H1 (cell line): ENCODE results near the gene CUL9. TPM values are rescaled to one million over a fixed set of nuclear protein-coding genes. Genes with fewer than 3 reads are reported as not detected.

ENCODE experiments used
- BACH1 ChIP-seq: IDR thresholded peaks from 2 replicates; pipeline ENCODE4 v1.6.1; 2012; ENCODE audit warnings: low read length, improper control_type of control experiment
- BRCA1 ChIP-seq: IDR thresholded peaks from 2 replicates; pipeline ENCODE4 v1.6.1; 2012; ENCODE audit warnings: low read depth, low read length, improper control_type of control experiment
- CBX8 ChIP-seq: fragments of 300-800, 300-1000 bp; sonication (generic); IDR thresholded peaks from 2 replicates; pipeline ENCODE4 v1.7.1; 2016; ENCODE audit warnings: low read depth, low read length, borderline replicate concordance
- CHD1 ChIP-seq: IDR thresholded peaks from 2 replicates; pipeline ENCODE4 v1.6.1; 2012; ENCODE audit warnings: low read depth, low read length, improper control_type of control experiment
- CREB1 ChIP-seq: IDR thresholded peaks from 2 replicates; pipeline ENCODE4 v1.6.1; 2012; ENCODE audit warnings: inconsistent platforms
- EGR1 ChIP-seq: IDR thresholded peaks from 2 replicates; pipeline ENCODE4 v1.6.1; 2011; ENCODE audit warnings: low read depth, low read length, borderline replicate concordance
- KDM4A ChIP-seq: IDR thresholded peaks from one replicate; pipeline ENCODE4 v1.7.1; 2012; ENCODE audit warnings: low read depth, mild to moderate bottlenecking, moderate library complexity, low read length, inconsistent platforms; ENCODE audit not compliant: severe bottlenecking
- MAFK ChIP-seq: IDR thresholded peaks from 2 replicates; pipeline ENCODE4 v1.6.1; 2012; ENCODE audit warnings: low read depth, mild to moderate bottlenecking, improper control_type of control experiment, low read length
- NRF1 ChIP-seq: IDR thresholded peaks from 2 replicates; pipeline ENCODE4 v1.6.1; 2011; ENCODE audit warnings: mild to moderate bottlenecking, low read depth, low read length, improper control_type of control experiment
- POLR2A ChIP-seq, 2 experiments: IDR thresholded peaks; 1 replicate in 1 of 2; 2 replicates in 1 of 2; pipeline ENCODE4 v1.6.1; 2011; ENCODE audit warnings: low read depth in 2 of 2, low read length in 2 of 2, mild to moderate bottlenecking in 2 of 2; ENCODE audit errors: control extremely low read depth in 1 of 2
- RAD21 ChIP-seq, 2 experiments: IDR thresholded peaks in 1 of 2; conservative IDR thresholded peaks in 1 of 2; 2 replicates each; pipeline ENCODE4 v1.6.1; 2011; ENCODE audit warnings: low read depth in 2 of 2, low read length in 2 of 2, improper control_type of control experiment in 1 of 2, inconsistent platforms in 1 of 2, mild to moderate bottlenecking in 1 of 2, moderate library complexity in 1 of 2
- RBBP5 ChIP-seq: IDR thresholded peaks from 2 replicates; pipeline ENCODE4 v1.7.1; 2012; ENCODE audit warnings: low read depth, mild to moderate bottlenecking, inconsistent platforms, low read length, moderate library complexity, borderline replicate concordance
- RFX5 ChIP-seq: IDR thresholded peaks from 2 replicates; pipeline ENCODE4 v1.6.1; 2011; ENCODE audit warnings: low read depth, low read length, improper control_type of control experiment, borderline replicate concordance
- RXRA ChIP-seq: IDR thresholded peaks from 2 replicates; pipeline ENCODE4 v1.6.1; 2011; ENCODE audit warnings: low read depth, mild to moderate bottlenecking, low read length, moderate library complexity; ENCODE audit not compliant: insufficient read depth
- SIN3A ChIP-seq, 2 experiments: IDR thresholded peaks in 1 of 2; conservative IDR thresholded peaks in 1 of 2; 2 replicates each; pipeline ENCODE4 v1.6.1; 2011 to 2012; ENCODE audit warnings: low read length in 2 of 2, improper control_type of control experiment in 1 of 2, low read depth in 1 of 2, mild to moderate bottlenecking in 1 of 2
- SIX5 ChIP-seq: IDR thresholded peaks from 2 replicates; pipeline ENCODE4 v1.6.1; 2011; ENCODE audit warnings: mild to moderate bottlenecking, low read depth, low read length
- SP4 ChIP-seq: IDR thresholded peaks from 2 replicates; pipeline ENCODE4 v1.6.1; 2012; ENCODE audit warnings: low read length, inconsistent platforms
- SUZ12 ChIP-seq: fragments of 200-600 bp; sonication (generic); IDR thresholded peaks from 2 replicates; pipeline ENCODE4 v1.6.1; 2012; ENCODE audit warnings: mild to moderate bottlenecking, inconsistent platforms, low read length, moderate library complexity, mixed read lengths
- TBP ChIP-seq: IDR thresholded peaks from 2 replicates; pipeline ENCODE4 v1.6.1; 2011; ENCODE audit warnings: low read depth, low read length, improper control_type of control experiment
- TEAD4 ChIP-seq: IDR thresholded peaks from 2 replicates; pipeline ENCODE4 v1.6.1; 2012; ENCODE audit warnings: low read depth, low read length, inconsistent platforms, mixed read lengths
- USF2 ChIP-seq: IDR thresholded peaks from 2 replicates; pipeline ENCODE4 v1.6.1; 2011; ENCODE audit warnings: low read length, improper control_type of control experiment
- YY1 ChIP-seq: IDR thresholded peaks from 2 replicates; pipeline ENCODE4 v1.6.1; 2011; ENCODE audit warnings: low read depth, mild to moderate bottlenecking, low read length
- polyA plus RNA-seq, 7 experiments: library from polyadenylated mRNA; depleted of rRNA in 3 of 7; stranded (reverse) in 5 of 7; unstranded in 2 of 7; fragments of >200 nt in 5 of 7; fragments of 200-250 nt in 2 of 7; gene quantifications; 1 replicate in 5 of 7; 2 replicates in 1 of 7; 4 replicates in 1 of 7; pipeline versions ENCODE4 v1.2.1 to v1.2.3, GENCODE V29; 2011 to 2013; ENCODE audit warnings: missing spikeins in 2 of 7, mixed read lengths in 2 of 7
- total RNA-seq: library from RNA; stranded (reverse); fragmentation: NEBNext Ultra II Directional; extraction: Animal tissue kit (Norgen Biotek cat#: 25700); gene quantifications from 2 replicates; pipeline ENCODE4 v1.2.1, GENCODE V29; 2021

CUL9 gene
- total and polyA plus RNA-seq, 2 of the 8 experiments (the other 6 are each of a cell fraction or from before 2014, with no cell fraction given) = 7.7 to 9.8 TPM

DNA sequence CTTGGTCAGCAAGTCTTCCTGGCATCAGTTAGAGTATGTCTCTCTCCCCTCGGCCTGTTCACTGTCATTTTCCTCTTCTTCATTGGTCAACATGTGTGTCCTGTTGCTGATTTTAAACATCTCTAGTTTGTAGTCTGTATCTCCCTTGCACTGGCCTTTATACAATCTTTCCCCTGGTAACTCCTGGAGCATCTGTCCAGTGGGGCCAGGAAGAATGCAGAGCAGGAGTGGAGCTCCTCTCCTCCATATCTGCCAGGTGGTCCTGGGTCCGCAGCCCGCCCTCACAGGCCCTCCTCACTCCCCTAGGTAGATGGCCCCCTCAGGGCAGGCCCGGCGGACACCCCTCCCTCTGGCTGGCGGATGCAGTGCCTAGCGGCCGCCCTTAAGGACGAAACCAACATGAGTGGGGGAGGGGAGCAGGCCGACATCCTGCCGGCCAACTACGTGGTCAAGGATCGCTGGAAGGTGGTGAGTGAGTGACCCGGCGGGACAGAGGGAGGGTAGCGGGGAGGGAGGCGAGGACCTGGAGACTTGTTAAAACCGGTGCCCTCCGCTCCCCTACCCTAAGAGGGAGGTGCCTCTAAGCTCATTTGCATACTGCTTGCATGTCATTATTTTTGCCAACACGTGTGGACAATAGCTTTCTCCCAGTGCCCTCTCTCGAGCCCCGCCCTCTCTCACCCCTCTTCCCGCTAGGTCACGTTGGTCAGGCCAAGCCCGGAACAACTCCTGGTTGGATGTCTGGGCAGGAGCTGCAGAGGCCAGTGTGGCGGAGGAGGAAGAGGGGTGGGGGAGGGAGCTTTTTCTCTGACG lies 64.5 kb downstream of the CUL9 start (continued):
- TF ChIP-seq USF2 = peak; percentile 55; the same call in 1 of the 2 replicates
- peak in 1 of 2 experiments; percentile 0; a peak in 1 of 4 replicates for TF ChIP-seq RAD21 (IDR thresholded peaks at IDR 0.05 in 1 of 2, conservative IDR thresholded peaks at IDR 0.05 in 1 of 2; ENCODE audit: low read depth in 2 of 2, low read length in 2 of 2)
- TF ChIP-seq CHD1 = peak; percentile 56; the same call in 1 of the 2 replicates
- TF ChIP-seq BRCA1 = no peak
- peak; percentile 21 for TF ChIP-seq CREB1
- no peak for TF ChIP-seq NRF1
- no peak for TF ChIP-seq TEAD4
- TF ChIP-seq CBX8 = no peak
- TF ChIP-seq RBBP5 = peak; percentile 66
- no peak; the same call in 1 of the 2 replicates for TF ChIP-seq YY1
- TF ChIP-seq EGR1 = no peak
- no peak for TF ChIP-seq SIX5
- 0 out of 2 replicates have a peak, but pooled peaks have one; percentile 33 for TF ChIP-seq SP4
- TF ChIP-seq SUZ12 = no peak
- TF ChIP-seq POLR2A (IDR thresholded peaks at IDR 0.05; ENCODE audit: control extremely low read depth in 1 of 2, low read depth in 2 of 2, low read length in 2 of 2) = peak in 1 of 2 experiments; percentile 77; a peak in 1 of 3 replicates
- no peak for TF ChIP-seq RFX5
- no peak for TF ChIP-seq RXRA
- peak; percentile 19; the same call in 1 of the 2 replicates for TF ChIP-seq BACH1
- peak; percentile 42; the same call in 1 of the 2 replicates for TF ChIP-seq TBP
- TF ChIP-seq MAFK = no peak
- peak; percentile 47 to 79; a peak in 1 of 4 replicates for TF ChIP-seq SIN3A (conservative IDR thresholded peaks at IDR 0.05 in 1 of 2, IDR thresholded peaks at IDR 0.05 in 1 of 2; ENCODE audit: low read depth in 1 of 2, low read length in 2 of 2)
- no peak for TF ChIP-seq KDM4A
